HepG2 (cell line): ENCODE data around the gene UGT2B28. TPM values are rescaled to one million over a fixed set of nuclear protein-coding genes. Genes with fewer than 3 reads are reported as not detected.
A peak's percentile ranks its signal among the peaks of the same experiment; 100 is the strongest.

ENCODE experiments used
- ADNP ChIP-seq: sonication (generic); formaldehyde crosslinking; IDR thresholded peaks from 2 replicates; pipeline ENCODE4 v1.4.0; 2020; ENCODE audit warnings: missing genetic modification reagents
- EP300 ChIP-seq, 3 experiments: sonication (generic) in 1 of 3; formaldehyde crosslinking in 1 of 3; IDR thresholded peaks; 2 replicates each; pipeline versions ENCODE4 v1.5.1 to v1.6.1; 2011 to 2020; ENCODE audit warnings: low read depth in 2 of 3, low read length in 2 of 3, borderline replicate concordance in 1 of 3, improper control_type of control experiment in 1 of 3, mild to moderate bottlenecking in 1 of 3, missing genetic modification reagents in 1 of 3, moderate library complexity in 1 of 3
- FOXJ3 ChIP-seq: sonication (generic); formaldehyde crosslinking; IDR thresholded peaks from 2 replicates; pipeline ENCODE4 v1.4.0; 2020; ENCODE audit warnings: missing genetic modification reagents, mild to moderate bottlenecking, borderline replicate concordance
- HMG20A ChIP-seq: IDR thresholded peaks from 2 replicates; pipeline ENCODE4 v1.6.1; 2016; ENCODE audit warnings: borderline replicate concordance
- HNF4G ChIP-seq, 2 experiments: sonication (generic) in 1 of 2; formaldehyde crosslinking in 1 of 2; IDR thresholded peaks; 2 replicates each; pipeline versions ENCODE4 v1.4.0 to v1.6.1; 2011 to 2020; ENCODE audit warnings: borderline replicate concordance in 2 of 2, low read depth in 2 of 2, mild to moderate bottlenecking in 2 of 2, low read length in 1 of 2, missing genetic modification reagents in 1 of 2, moderate library complexity in 1 of 2
- HOXA3 ChIP-seq: sonication (generic); formaldehyde crosslinking; IDR thresholded peaks from 2 replicates; pipeline ENCODE4 v1.5.0; 2020; ENCODE audit warnings: missing genetic modification reagents
- MLX ChIP-seq: IDR thresholded peaks from 2 replicates; pipeline ENCODE4 v1.6.1; 2016
- NFIC ChIP-seq: IDR thresholded peaks from 2 replicates; pipeline ENCODE4 v1.6.1; 2012; ENCODE audit warnings: mild to moderate bottlenecking, low read length, inconsistent platforms
- RARG ChIP-seq: sonication (generic); formaldehyde crosslinking; IDR thresholded peaks from 2 replicates; pipeline ENCODE4 v1.4.0; 2020; ENCODE audit warnings: low read depth, mild to moderate bottlenecking, missing genetic modification reagents
- RNF2 ChIP-seq: fragments of 450-650 bp; conservative IDR thresholded peaks from 2 replicates; pipeline ENCODE4 v1.6.1; 2016; ENCODE audit warnings: low read depth
- SATB2 ChIP-seq: sonication (generic); formaldehyde crosslinking; IDR thresholded peaks from 2 replicates; pipeline ENCODE4 v1.5.0; 2020; ENCODE audit warnings: missing genetic modification reagents
- SOX6 ChIP-seq, 2 experiments: fragments of 450-650 bp in 1 of 2; sonication (generic) in 1 of 2; formaldehyde crosslinking in 1 of 2; IDR thresholded peaks; 2 replicates each; pipeline versions ENCODE4 v1.4.0 to v1.6.1; 2017 to 2020; ENCODE audit warnings: antibody characterized with exemption in 1 of 2, mild to moderate bottlenecking in 1 of 2, missing genetic modification reagents in 1 of 2
- SRY ChIP-seq: sonication (generic); formaldehyde crosslinking; IDR thresholded peaks from 2 replicates; pipeline ENCODE4 v1.8.0; 2022; ENCODE audit warnings: mild to moderate bottlenecking, missing genetic modification reagents
- STAT5B ChIP-seq: sonication (generic); formaldehyde crosslinking; IDR thresholded peaks from 2 replicates; pipeline ENCODE4 v1.4.0; 2020; ENCODE audit warnings: missing genetic modification reagents
- ZBTB20 ChIP-seq: sonication (generic); formaldehyde crosslinking; IDR thresholded peaks from 2 replicates; pipeline ENCODE4 v1.8.1; 2023; ENCODE audit warnings: missing genetic modification reagents, low read depth, mild to moderate bottlenecking, borderline replicate concordance
- ZBTB42 ChIP-seq: sonication (generic); formaldehyde crosslinking; IDR thresholded peaks from 2 replicates; pipeline ENCODE4 v1.5.0; 2020; ENCODE audit warnings: mild to moderate bottlenecking, missing genetic modification reagents
- ZNF124 ChIP-seq: sonication (generic); formaldehyde crosslinking; IDR thresholded peaks from 2 replicates; pipeline ENCODE4 v1.4.0; 2020; ENCODE audit warnings: missing genetic modification reagents
- ZNF281 ChIP-seq: sonication (generic); formaldehyde crosslinking; IDR thresholded peaks from 2 replicates; pipeline ENCODE4 v1.4.0; 2020; ENCODE audit warnings: missing genetic modification reagents, borderline replicate concordance
- ZNF605 ChIP-seq: sonication (generic); formaldehyde crosslinking; IDR thresholded peaks from 2 replicates; pipeline ENCODE4 v1.8.0; 2022; ENCODE audit warnings: mild to moderate bottlenecking, missing genetic modification reagents
- ZNF670 ChIP-seq: sonication (generic); formaldehyde crosslinking; IDR thresholded peaks from 2 replicates; pipeline ENCODE4 v1.8.0; 2022; ENCODE audit warnings: mild to moderate bottlenecking, missing genetic modification reagents, borderline replicate concordance
- ZNF704 ChIP-seq: sonication (generic); formaldehyde crosslinking; IDR thresholded peaks from 2 replicates; pipeline ENCODE4 v1.8.1; 2023; ENCODE audit warnings: mild to moderate bottlenecking, inconsistent platforms, moderate library complexity, missing genetic modification reagents, borderline replicate concordance
- ZNF710 ChIP-seq: sonication (generic); formaldehyde crosslinking; IDR thresholded peaks from 2 replicates; pipeline ENCODE4 v1.5.0; 2020; ENCODE audit warnings: mild to moderate bottlenecking, missing genetic modification reagents, borderline replicate concordance
- ZNF720 ChIP-seq: sonication (generic); formaldehyde crosslinking; IDR thresholded peaks from 2 replicates; pipeline ENCODE4 v1.4.0; 2020; ENCODE audit warnings: missing genetic modification reagents
- polyA plus RNA-seq, 8 experiments: library from polyadenylated mRNA; depleted of rRNA in 3 of 8; stranded (reverse) in 7 of 8; unstranded in 1 of 8; fragments of >200 nt; fragmentation: Illumina TruSeq in 4 of 8; extraction: Trizol in 4 of 8; gene quantifications; 2 replicates each; pipeline versions ENCODE4 v1.2.1 to v1.2.3, GENCODE V29; 2011 to 2016; ENCODE audit warnings: low read depth in 4 of 8, missing spikeins in 1 of 8, mixed read lengths in 1 of 8; ENCODE audit not compliant: insufficient read depth in 1 of 8
- total RNA-seq, 5 experiments: library from RNA; depleted of rRNA; stranded (reverse); fragments of >200 nt; fragmentation: Illumina TruSeq; extraction: Trizol; gene quantifications; 2 replicates each; pipeline ENCODE4 v1.2.3, GENCODE V29; 2016; ENCODE audit warnings: low read depth in 1 of 5

Gene UGT2B28
- total and polyA plus RNA-seq, 2 of the 13 experiments (the other 11 are each of a cell fraction or from before 2014, with no cell fraction given): not detected

- TF ChIP-seq HMG20A (CRISPR knock-in tag): peak; percentile 78; the same call in 1 of the 2 replicates
- TF ChIP-seq HNF4G (IDR thresholded peaks at IDR 0.05; ENCODE audit: borderline replicate concordance, low read depth, low read length): peak; percentile 45
- peak; percentile 39; the same call in 1 of the 2 replicates for TF ChIP-seq HNF4G (CRISPR knock-in tag; IDR thresholded peaks at IDR 0.05; ENCODE audit: borderline replicate concordance, low read depth)
- no peak; the same call in 1 of the 2 replicates for TF ChIP-seq ZNF710 (CRISPR knock-in tag)
- no peak for TF ChIP-seq RNF2
- no peak for TF ChIP-seq EP300 (IDR thresholded peaks at IDR 0.05; ENCODE audit: low read depth in 2 of 2, low read length in 2 of 2)
- 0 out of 2 replicates have a peak, but pooled peaks have one; percentile 39 for TF ChIP-seq EP300 (CRISPR knock-in tag; IDR thresholded peaks at IDR 0.05; ENCODE audit: borderline replicate concordance)
- TF ChIP-seq ADNP (CRISPR knock-in tag): no peak
- TF ChIP-seq ZNF720 (CRISPR knock-in tag): no peak
- no peak for TF ChIP-seq NFIC
- TF ChIP-seq SRY (CRISPR knock-in tag): no peak
- TF ChIP-seq FOXJ3 (CRISPR knock-in tag): peak; percentile 56; the same call in 1 of the 2 replicates
- no peak for TF ChIP-seq MLX (CRISPR knock-in tag)
- no peak for TF ChIP-seq SOX6 (IDR thresholded peaks at IDR 0.05)
- TF ChIP-seq SOX6 (CRISPR knock-in tag; IDR thresholded peaks at IDR 0.05): peak; percentile 81
- TF ChIP-seq ZNF704 (CRISPR knock-in tag): no peak
- no peak for TF ChIP-seq ZBTB42 (CRISPR knock-in tag)
- TF ChIP-seq ZNF124 (CRISPR knock-in tag): no peak
- 0 out of 2 replicates have a peak, but pooled peaks have one; percentile 18 for TF ChIP-seq ZNF281
- peak; percentile 37; the same call in 1 of the 2 replicates for TF ChIP-seq HOXA3 (CRISPR knock-in tag)
- TF ChIP-seq RARG: no peak
- no peak for TF ChIP-seq STAT5B (CRISPR knock-in tag)
- TF ChIP-seq SATB2 (CRISPR knock-in tag): no peak
- TF ChIP-seq ZNF605 (CRISPR knock-in tag): no peak
- peak; percentile 89 for TF ChIP-seq ZBTB20 (CRISPR knock-in tag)
- 0 out of 2 replicates have a peak, but pooled peaks have one; percentile 42 for TF ChIP-seq ZNF670 (CRISPR knock-in tag)
Observed at GRCh38 chr4:69239557-69240168, 40.6 kb upstream of the UGT2B28 start (continued).
